Aorta (tissue), 5 donors: ENCODE results near the gene CLDN15. TPM values are rescaled to one million over a fixed set of nuclear protein-coding genes. Genes with fewer than 3 reads are reported as not detected.

Experiments
- ATAC-seq: fragments of 200-7000 bp; cut with Tn5 transposase; one replicate; pipeline ENCODE4 v1.9.1; 2022; ENCODE audit warnings: moderate library complexity; ENCODE audit not compliant: low FRiP score
- DNase-seq, 2 donors: peaks; one replicate each; pipeline ENCODE4 v3.0.0-alpha.2; 2020
- H3K27ac ChIP-seq, 2 donors: one replicate each; pipeline ENCODE4 v1.5.1; 2013; ENCODE audit warnings: low read length in 2 of 2, mild to moderate bottlenecking in 2 of 2, moderate library complexity in 2 of 2, control low read depth in 1 of 2, inconsistent platforms in 1 of 2, low read depth in 1 of 2
- H3K27me3 ChIP-seq, 2 donors: one replicate each; pipeline ENCODE4 v1.6.1; 2013; ENCODE audit warnings: control low read depth in 1 of 2, low read length in 1 of 2, mild to moderate bottlenecking in 1 of 2, moderate library complexity in 1 of 2; ENCODE audit not compliant: insufficient read depth in 2 of 2, control insufficient read depth in 1 of 2
- H3K36me3 ChIP-seq, 2 donors: one replicate each; pipeline ENCODE4 v1.6.1; 2013; ENCODE audit warnings: control low read depth in 1 of 2, low read length in 1 of 2, mild to moderate bottlenecking in 1 of 2; ENCODE audit not compliant: insufficient read depth in 2 of 2, control insufficient read depth in 1 of 2
- H3K4me1 ChIP-seq, 2 donors: one replicate each; pipeline ENCODE4 v1.6.1; 2013; ENCODE audit warnings: low read length in 2 of 2, control low read depth in 1 of 2, mild to moderate bottlenecking in 1 of 2, moderate library complexity in 1 of 2; ENCODE audit not compliant: insufficient read depth in 2 of 2, control insufficient read depth in 1 of 2
- H3K4me3 ChIP-seq, 2 donors: one replicate each; pipeline ENCODE4 v1.5.1; 2013; ENCODE audit warnings: low read length in 2 of 2, control low read depth in 1 of 2, mild to moderate bottlenecking in 1 of 2
- H3K9me3 ChIP-seq: one replicate; pipeline ENCODE4 v1.6.1; 2013; ENCODE audit warnings: mild to moderate bottlenecking, low read length; ENCODE audit not compliant: control insufficient read depth
- WGBS, 2 donors: extraction: QIAGEN DNeasy Blood & Tissue Kit; methylation state at CpG; one replicate each; pipeline ENCODE4 v1.1.7; 2013; 5-methylcytosine and 5-hydroxymethylcytosine counted together
- intact Hi-C, 2 donors: fragments of 100-400 bp; cut with DNase I; formaldehyde crosslinking; loops; one replicate each; pipeline versions ENCODE4 v1.14.2 to v1.15.0; 2022
- polyA plus RNA-seq, 2 donors: library from polyadenylated mRNA; stranded (reverse); fragments of 200-250 nt; gene quantifications; one replicate each; pipeline ENCODE4 v1.2.3, GENCODE V29; 2013
- total RNA-seq, 2 donors: library from RNA; stranded (reverse); fragmentation: NEBNext Ultra II Directional; extraction: Animal tissue kit (Norgen Biotek cat#: 25700); gene quantifications; one replicate each; pipeline ENCODE4 v1.2.1, GENCODE V29; 2021
- donor health status: healthy with polysubstance abuse.
- donor health status: Bipolar disorder and iron deficiency.
- donor health status: DM: no; HTN: no; CAD: no.
- donor health status: DM: no; HTN: no; CAD: no.
- donor health status: DM: yes; HTN: yes; CAD: no.

CLDN15 gene
- total and polyA plus RNA-seq, 4 donors = 6.5 to 19.7 (median 11.1) TPM

DNA sequence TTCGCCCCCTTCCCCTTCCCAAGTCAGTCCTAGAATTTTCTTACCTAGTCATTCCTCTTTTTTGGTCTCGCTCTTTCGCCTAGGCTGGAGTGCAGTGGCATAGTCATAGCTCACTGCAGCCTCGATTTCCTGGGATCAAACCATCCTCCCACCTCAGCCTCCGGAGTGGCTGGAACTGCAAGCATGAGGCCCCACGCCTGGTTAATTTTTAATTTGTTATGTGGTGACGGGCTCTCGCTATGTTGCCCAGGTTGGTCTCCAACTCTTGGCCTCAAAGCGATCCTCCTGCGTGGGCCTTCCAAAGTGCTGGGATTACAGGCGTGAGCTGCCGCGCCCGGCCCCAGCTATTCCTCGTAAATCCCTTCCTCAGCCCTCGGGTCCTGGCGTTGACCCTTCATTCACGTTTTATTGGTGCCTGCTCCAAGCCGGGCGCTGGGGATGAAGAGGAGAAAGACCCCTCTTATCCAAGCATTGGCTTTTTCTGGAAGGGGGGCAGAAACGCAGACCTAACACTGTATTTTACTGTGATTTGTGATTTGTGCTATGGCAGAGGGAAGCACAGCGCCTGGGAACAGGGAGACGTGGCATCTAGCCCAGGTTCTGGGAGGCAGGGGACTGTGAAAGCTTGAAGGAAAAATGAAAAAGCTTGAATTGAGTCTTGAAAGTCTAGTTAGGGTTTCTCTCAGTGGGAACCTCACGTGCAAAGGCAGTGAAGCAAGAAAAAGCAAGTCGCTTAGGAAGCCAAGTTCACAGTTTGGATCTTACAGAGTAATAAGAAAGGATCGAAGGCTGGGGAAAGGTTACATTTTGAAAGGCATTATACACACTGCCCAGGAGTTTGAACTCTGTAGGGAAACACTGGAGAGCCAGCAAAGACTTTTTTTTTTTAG is 19.1 kb downstream of the CLDN15 start:
- peak overlapping the region; percentile 42 to 83 for H3K4me3 ChIP-seq
- H3K4me1 ChIP-seq = no peaks in the 10 kb centered on the region
- no peaks in the 10 kb centered on the region for H3K27me3 ChIP-seq
- no peaks in the 10 kb centered on the region for H3K36me3 ChIP-seq
- 5% methylated on average over 26 of the region's 26 CpGs for WGBS, 2 donors
- ATAC-seq = no peak
- H3K27ac ChIP-seq = no peak overlapping the region
- intact Hi-C loops = no loop called here
- DNase-seq = no peak
- H3K9me3 ChIP-seq = no peaks in the 10 kb centered on the region

DNA sequence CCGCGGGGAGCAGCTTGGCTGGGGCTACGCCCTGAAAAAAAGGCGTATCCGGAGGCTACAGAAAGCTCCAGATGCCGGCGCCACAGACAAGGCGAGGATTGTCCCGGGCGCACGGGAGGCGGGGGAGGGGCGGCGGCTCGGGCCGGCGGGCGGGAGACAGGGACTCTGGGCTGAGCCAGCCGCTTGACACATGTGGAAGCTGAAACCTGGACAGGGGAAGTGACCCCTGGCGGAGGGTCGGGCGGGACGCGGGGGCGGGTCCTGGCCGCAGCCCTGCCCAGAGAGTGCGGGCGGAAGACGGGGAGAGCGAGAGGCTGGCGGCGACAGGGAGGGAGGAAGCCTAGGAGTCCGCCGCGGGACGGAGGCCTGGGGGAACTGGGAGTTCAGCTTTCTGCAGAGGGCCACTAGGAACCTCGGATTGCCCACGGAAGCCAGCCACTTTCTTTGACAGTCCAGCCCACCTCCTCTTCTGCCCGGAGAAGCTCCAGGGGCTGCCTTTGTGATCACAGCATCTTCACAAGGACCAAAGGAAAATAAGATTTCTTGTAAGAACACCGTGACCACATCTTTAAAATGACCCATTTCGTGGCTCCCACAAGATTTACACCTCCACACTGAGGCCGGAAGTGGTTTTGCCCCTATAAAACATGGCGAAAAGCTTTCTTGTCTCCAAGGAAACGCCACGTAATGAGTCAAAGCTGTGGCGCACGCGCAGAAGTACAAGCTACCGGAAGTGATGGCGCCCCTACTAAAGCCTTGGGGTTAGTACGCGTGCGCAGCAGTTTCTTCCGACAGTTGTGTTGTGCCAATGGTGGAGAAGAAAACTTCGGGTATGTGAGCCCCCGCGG is 20.0 kb downstream of the CLDN15 start, which contains the start of the genes PLOD3 and ZNHIT1:
Gene PLOD3, minus strand, starts transcription at position 194 of the 848 bp plus-strand sequence. CDS start 307 bp downstream, outside the sequence.
Gene ZNHIT1, plus strand, starts transcription at position 778 of the 848 bp plus-strand sequence. Its CDS starts 31 bp downstream, at position 809.
- ATAC-seq = peak; percentile 91

DNA sequence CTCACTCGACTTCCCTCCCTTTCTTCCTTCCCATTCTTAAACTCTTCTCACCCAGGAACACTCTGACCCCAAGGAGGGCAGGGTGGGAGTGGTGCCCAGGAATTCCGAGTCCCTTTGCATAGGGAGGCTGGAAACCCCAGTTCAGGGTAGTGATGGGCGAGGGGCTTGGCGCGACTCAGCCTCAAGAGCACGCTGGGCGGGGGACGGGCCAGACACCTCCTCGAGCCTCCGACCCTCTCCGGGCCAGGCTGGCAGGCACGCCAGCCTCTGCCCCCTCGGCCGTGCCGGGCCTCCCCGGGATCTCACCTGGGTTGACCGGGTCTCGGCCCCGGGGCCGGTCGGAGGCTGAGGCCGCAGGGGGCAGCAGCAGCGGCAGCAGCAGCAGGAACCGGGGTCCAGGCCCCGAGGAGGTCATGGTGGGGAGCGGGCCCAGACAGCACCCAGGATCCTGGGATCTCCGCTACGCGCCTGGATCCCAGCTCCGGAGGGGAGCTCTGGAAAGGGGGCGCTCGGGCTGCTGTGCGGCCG is 20.7 kb downstream of the CLDN15 start:
- 1 to 3% methylated on average over 13 to 34 of the region's 34 CpGs for whole genome bisulfite sequencing, 2 donors
- Histone ChIP-seq H3K27ac (no peak overlapping the region), H3K27me3 (no peaks in the 10 kb centered on the region), H3K36me3 (peaks cover 0 to 2% of the 10 kb centered on the region in 2 donors), H3K4me1 (no peaks in the 10 kb centered on the region), H3K4me3 (peak overlapping the region; percentile 52 to 71), H3K9me3 (no peaks in the 10 kb centered on the region)
- DNase-seq = no peak
- intact Hi-C loops = loop anchor here in 1 of 2 donors (2.0 kb wide), 1 partner anchor 28 kb away; the partner anchor contains the start of gene FIS1
- no peak for ATAC-seq

More for the DNA sequence above, 20.0 kb downstream of the CLDN15 start, which contains the start of the genes PLOD3 and ZNHIT1:
- intact Hi-C loops = loop anchor here in 1 of 2 donors (2.0 kb wide), 1 partner anchor 27 kb away; the partner anchor contains the start of gene FIS1
- no peaks in the 10 kb centered on the region for H3K36me3 ChIP-seq
- no peaks in the 10 kb centered on the region for H3K4me1 ChIP-seq
- WGBS, 2 donors = 1% methylated on average over 53 to 57 of the region's 57 CpGs
- H3K4me3 ChIP-seq = peak within 1 kb of the TSS; percentile 52 to 83
- DNase-seq = peak; percentile 97 to 99
- no peaks in the 10 kb centered on the region for H3K27me3 ChIP-seq
- H3K9me3 ChIP-seq = no peaks in the 10 kb centered on the region
- H3K27ac ChIP-seq = peak within 1 kb of the TSS in 1 of 2 donors; percentile 66

DNA sequence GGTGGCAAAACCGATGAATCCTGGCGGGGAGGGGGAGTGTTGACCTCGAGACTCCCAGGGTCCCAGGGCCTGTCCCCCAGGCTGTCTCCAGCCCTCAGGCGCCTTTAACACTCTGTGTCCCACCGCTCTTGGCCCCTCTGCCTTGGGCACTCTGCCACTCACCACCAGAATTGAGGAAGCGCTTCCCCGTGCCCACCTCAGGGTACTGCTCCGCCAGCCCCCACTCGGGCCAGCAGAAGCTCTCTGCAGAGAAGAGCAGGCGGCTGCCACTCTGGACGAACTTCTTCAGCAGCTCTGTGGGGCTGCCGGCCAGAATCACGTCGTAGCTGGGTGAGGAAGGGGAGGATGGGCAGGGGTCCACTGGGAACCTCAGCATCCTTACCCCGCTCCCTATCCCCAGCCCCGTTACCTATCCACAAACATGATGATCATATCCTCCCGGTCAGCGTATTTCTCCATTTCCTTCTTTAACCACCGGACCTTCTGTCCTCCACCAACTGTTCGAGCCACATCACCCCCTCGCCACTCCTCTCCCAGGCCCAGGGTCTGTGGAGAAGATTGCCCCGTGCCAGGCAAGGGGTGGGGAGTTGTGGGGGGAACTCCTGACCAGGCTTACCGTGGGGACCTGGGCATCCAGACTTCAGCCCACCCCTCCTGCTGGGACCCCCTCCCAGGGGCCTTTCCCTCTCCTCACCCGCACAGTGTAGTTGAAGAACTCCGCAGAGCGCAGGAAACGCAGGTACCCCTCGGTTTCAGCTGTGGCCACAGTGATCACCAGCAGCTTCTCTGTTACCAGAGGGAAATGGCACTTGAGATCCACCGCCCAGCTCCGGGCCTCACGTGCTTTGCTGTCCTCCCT is 21.4 kb downstream of the CLDN15 start:
- Histone ChIP-seq H3K9me3 (no peaks in the 10 kb centered on the region), H3K4me3 (peak overlapping the region; percentile 52 to 71), H3K4me1 (no peaks in the 10 kb centered on the region), H3K27ac (no peak overlapping the region), H3K27me3 (no peaks in the 10 kb centered on the region), H3K36me3 (peaks cover 0 to 3% of the 10 kb centered on the region in 2 donors)
- intact Hi-C loops = loop anchor here in 1 of 2 donors (2.0 kb wide), 1 partner anchor 29 kb away; the partner anchor contains the start of gene FIS1
- DNase-seq (peak in 1 of 2 donors; percentile 69), ATAC-seq (no peak)
- 65 to 66% methylated on average over 31 of the region's 31 CpGs for WGBS, 2 donors

DNA sequence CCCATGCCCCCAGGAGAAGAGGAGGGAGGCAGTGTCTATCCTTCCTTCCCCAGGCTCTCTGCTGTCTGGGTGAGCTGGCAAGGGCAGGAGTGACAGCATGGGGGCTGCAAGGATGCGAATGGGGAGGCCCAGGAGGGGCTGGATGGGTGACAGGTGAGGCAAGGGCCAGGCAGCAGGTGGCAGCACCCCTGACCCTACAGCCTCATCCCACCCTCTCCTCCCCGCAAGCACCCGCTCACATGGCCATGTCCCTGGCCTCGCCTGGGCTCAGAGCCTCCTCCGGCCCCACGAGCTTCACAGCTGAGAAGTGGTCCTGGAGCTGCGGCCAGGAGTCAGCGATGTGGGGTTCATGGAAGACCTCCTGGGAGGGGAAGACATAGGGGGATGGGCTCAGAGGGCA is 25.6 kb downstream of the CLDN15 start:
- H3K27me3 ChIP-seq = no peaks in the 10 kb centered on the region
- H3K4me3 ChIP-seq = no peak overlapping the region
- DNase-seq = no peak
- 87 to 94% methylated on average over 8 of the region's 8 CpGs for WGBS, 2 donors
- intact Hi-C loops = no loop called here
- no peaks in the 10 kb centered on the region for H3K9me3 ChIP-seq
- H3K27ac ChIP-seq = no peak overlapping the region
- H3K36me3 ChIP-seq = peaks cover 0 to 7% of the 10 kb centered on the region in 2 donors
- no peaks in the 10 kb centered on the region for H3K4me1 ChIP-seq
- ATAC-seq = no peak

DNA sequence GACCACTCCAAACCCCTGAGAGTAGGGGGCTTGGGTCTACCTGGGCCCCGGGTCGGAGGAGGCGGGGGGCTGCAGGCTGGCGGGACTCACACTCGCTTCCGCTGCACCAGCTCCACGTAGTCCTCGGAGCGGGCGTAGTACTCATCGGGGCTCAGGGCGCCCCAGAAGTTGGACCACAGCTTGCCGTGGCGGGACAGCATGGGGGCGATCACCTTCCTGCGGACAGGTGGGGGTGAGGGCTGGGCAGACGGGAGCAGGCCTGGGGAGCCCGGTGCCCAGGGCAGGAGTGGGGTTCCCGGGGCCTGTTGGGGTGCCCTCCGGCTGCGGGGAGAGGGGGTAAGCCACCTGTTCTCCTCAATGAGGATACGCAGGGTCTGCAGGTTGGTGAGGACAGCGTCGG is 26.1 kb downstream of the CLDN15 start:
- no peaks in the 10 kb centered on the region for H3K9me3 ChIP-seq
- no peak overlapping the region for H3K4me3 ChIP-seq
- peaks cover 0 to 7% of the 10 kb centered on the region in 2 donors for H3K36me3 ChIP-seq
- 95 to 97% methylated on average over 24 of the region's 24 CpGs for WGBS, 2 donors
- DNase-seq = no peak
- intact Hi-C loops = no loop called here
- no peaks in the 10 kb centered on the region for H3K4me1 ChIP-seq
- no peaks in the 10 kb centered on the region for H3K27me3 ChIP-seq
- no peak for ATAC-seq
- no peak overlapping the region for H3K27ac ChIP-seq

DNA sequence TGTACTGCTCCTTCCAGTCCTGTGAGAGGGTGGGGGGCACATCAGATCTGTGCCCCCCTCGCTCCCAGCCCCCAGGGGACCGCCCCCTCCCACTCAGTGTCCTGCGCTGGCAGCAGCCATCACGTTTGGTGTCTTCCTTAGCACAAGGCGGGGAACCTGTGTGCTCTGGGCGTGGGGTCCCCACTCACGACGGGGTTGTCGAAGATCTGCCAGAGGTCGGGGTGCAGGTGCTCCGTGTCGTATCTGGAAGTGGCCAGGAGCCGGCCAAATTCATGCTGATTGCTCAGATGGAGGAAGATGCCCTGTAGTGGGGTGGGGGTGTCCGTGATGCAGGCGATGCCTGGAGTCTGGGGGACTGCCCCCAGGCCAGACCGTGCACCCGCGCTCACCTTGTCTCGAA is 27.5 kb downstream of the CLDN15 start:
- no peaks in the 10 kb centered on the region for H3K27me3 ChIP-seq
- H3K36me3 ChIP-seq = peaks cover 0 to 7% of the 10 kb centered on the region in 2 donors
- WGBS, 2 donors = 92 to 93% methylated on average over 19 of the region's 19 CpGs
- H3K27ac ChIP-seq = no peak overlapping the region
- DNase-seq (no peak), ATAC-seq (no peak)
- intact Hi-C loops = no loop called here
- no peaks in the 10 kb centered on the region for H3K9me3 ChIP-seq
- no peaks in the 10 kb centered on the region for H3K4me1 ChIP-seq
- no peak overlapping the region for H3K4me3 ChIP-seq
